Activated naive CD4-positive, alpha-beta T cell treated with anti-CD3 and anti-CD28 coated beads, Interleukin-2, amount 10 ng/mL, durations not matched to agents 7 days and 5 days (primary cell): Measurements from ENCODE around the gene OTOGL.
"Not testable (repeated sequence)": the region's sequence is repeated elsewhere in the genome, so short reads cannot be mapped to it uniquely, and the experiment has no call there.

Experiments
- CTCF ChIA-PET: fragments of 350-600 bp; sonication (Branson Sonifier 250); formaldehyde crosslinking; loops from one replicate; lab custom pipeline; 2021; ENCODE audit warnings: antibody characterized with exemption; lab: Charles Lee
- DNase-seq: peaks from one replicate; pipeline ENCODE4 v3.0.0-alpha.2; 2020
- H3K27ac Mint-ChIP-seq: one replicate; pipeline ENCODE4 v1.8.0; 2021; ENCODE audit warnings: mild to moderate bottlenecking, moderate library complexity, mixed read lengths
- H3K27me3 Mint-ChIP-seq: one replicate; pipeline ENCODE4 v1.8.0; 2021; ENCODE audit warnings: mild to moderate bottlenecking, mixed read lengths
- H3K36me3 Mint-ChIP-seq: one replicate; pipeline ENCODE4 v1.8.0; 2021; ENCODE audit warnings: mixed read lengths
- H3K4me1 Mint-ChIP-seq: one replicate; pipeline ENCODE4 v1.8.0; 2021; ENCODE audit warnings: mixed read lengths
- H3K4me3 Mint-ChIP-seq: one replicate; pipeline ENCODE4 v1.8.0; 2021; ENCODE audit warnings: mild to moderate bottlenecking, moderate library complexity, mixed read lengths
- H3K9me3 Mint-ChIP-seq: one replicate; pipeline ENCODE4 v1.8.0; 2021; ENCODE audit warnings: mixed read lengths

The OTOGL gene

DNA sequence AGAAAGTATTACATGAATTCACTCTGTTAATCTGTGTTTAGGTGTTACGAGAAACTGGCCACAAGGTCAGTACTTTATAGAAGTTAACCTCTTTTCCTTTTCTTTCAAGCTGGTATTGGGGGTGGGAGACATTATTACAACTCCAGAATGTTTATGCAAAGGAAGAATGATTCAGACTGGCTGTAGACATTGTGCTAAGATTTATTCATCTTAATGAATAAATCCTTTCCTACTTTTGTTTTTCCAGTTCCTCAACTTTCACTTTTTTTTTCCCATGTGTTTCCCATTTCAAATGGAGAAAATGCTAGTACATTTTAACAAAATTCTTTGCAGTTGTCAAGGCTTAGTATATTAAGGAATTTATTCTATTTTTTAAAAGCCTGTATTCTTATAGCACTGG is 1.3 kb downstream of the OTOGL start:
- Mint-ChIP-seq H3K27ac (no peak overlapping the region), H3K9me3 (no peaks in the 10 kb centered on the region), H3K27me3 (no peaks in the 10 kb centered on the region), H3K4me3 (no peak overlapping the region), H3K4me1 (no peaks in the 10 kb centered on the region), H3K36me3 (no peaks in the 10 kb centered on the region)
- no peak for DNase-seq
- CTCF ChIA-PET = no interaction called here

DNA sequence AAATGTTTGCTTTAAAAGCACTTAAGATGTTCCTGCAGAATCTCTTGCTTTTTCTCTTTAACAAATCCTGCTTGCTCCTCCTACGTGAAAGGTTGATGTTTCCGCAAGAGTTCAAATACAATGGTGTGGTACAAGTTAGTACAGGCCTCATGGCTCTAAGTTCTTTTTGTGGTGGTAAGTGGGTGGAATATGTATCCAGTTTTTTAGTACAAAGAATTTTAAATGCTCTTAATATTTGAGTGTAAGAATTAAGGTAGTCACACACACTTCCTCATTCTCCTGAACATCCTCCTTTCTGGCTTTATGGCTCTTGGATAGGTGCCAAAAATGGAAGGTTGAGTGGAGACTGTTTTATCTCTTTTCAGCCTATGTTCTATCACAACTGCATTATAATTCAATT is 1.8 kb downstream of the OTOGL start:
- H3K4me1 Mint-ChIP-seq = no peaks in the 10 kb centered on the region
- no peak overlapping the region for H3K4me3 Mint-ChIP-seq
- DNase-seq = no peak
- CTCF ChIA-PET = no interaction called here
- no peak overlapping the region for H3K27ac Mint-ChIP-seq
- no peaks in the 10 kb centered on the region for H3K9me3 Mint-ChIP-seq
- H3K27me3 Mint-ChIP-seq = no peaks in the 10 kb centered on the region
- H3K36me3 Mint-ChIP-seq = no peaks in the 10 kb centered on the region

DNA sequence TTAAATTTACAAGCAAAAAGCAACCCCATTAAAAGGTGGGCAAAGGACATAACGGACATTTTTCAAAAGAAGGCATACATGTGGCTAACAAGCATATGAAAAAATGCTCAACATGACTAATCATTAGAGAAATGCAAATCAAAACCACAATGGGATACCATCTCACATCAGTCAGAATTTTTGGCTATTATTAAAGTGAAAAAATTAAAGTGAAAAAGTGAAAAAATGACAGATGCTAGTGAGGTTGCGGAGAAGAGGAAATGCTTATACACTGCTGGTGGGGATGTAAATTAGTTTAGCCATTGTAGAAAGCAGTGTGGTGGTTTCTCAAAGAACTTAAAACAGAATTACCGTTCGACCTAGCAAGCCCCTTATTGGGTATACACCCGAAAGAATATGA is 7.9 kb downstream of the OTOGL start:
- CTCF ChIA-PET = no interaction called here
- Mint-ChIP-seq H3K4me1 (no peaks in the 10 kb centered on the region), H3K4me3 (no peak overlapping the region), H3K36me3 (no peaks in the 10 kb centered on the region), H3K27ac (no peak overlapping the region), H3K27me3 (no peaks in the 10 kb centered on the region), H3K9me3 (no peaks in the 10 kb centered on the region)
- no peak for DNase-seq

DNA sequence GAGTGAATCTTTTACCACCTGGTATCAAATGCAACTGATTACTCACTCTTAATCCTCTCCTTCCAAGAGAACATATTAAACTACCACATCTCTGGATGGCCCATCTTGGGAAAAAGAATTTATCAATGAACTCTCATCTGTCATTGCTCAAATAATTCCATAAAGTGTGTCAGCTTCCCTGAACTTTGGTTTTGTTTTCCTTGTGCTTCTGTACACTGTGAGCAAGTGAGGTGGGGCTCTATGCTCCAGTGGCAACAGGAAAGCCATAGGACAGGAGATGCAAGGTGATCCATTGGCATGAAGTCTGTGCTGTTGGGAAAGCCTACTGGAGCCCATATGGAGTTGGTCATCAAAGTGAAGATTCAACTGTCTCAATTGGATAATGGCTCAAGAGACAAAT is 17.4 kb downstream of the OTOGL start:
- DNase-seq = no peak
- Mint-ChIP-seq H3K27me3 (no peaks in the 10 kb centered on the region), H3K9me3 (peaks cover 8% of the 10 kb centered on the region), H3K27ac (no peak overlapping the region), H3K4me3 (no peak overlapping the region), H3K4me1 (no peaks in the 10 kb centered on the region), H3K36me3 (no peaks in the 10 kb centered on the region)
- CTCF ChIA-PET = no interaction called here

DNA sequence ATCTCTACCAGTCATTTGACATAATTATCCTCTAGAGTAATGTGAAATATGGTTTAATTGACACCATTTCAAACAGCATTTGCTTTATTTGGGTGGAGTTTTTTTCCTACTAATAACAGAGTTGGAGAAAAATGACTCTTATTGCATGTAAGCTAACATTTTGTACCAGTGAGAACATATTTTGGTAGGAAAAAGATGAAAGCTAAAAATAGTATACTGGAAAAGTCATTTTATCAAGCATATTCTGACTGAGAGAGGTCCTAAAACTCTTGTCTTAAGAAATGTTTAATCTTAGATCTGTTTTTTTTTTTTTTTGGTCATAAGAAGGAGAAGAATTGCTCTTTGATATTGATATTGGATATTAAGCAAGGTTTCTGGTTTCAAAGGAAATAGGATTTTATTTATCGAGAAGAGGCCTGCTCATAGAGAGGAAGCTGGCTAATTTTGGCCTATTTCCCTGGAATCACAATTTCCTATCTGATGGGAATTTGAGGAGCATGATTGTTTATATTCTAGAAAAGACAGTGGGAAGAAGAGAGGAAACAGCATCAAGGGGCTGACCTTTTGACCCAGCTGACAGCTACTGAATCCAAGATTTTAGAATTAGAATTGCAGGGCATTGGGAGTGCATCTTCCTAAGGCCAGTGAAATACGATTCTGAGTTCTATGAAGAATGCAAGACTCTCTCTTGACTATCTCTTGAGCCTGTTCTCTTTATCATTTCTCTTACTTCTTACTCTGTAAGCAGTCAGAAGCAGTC is 19.4 kb downstream of the OTOGL start:
- no peak overlapping the region for H3K4me3 Mint-ChIP-seq
- no peaks in the 10 kb centered on the region for H3K4me1 Mint-ChIP-seq
- H3K27ac Mint-ChIP-seq = no peak overlapping the region
- no peaks in the 10 kb centered on the region for H3K27me3 Mint-ChIP-seq
- CTCF ChIA-PET = no interaction called here
- DNase-seq = no peak
- H3K36me3 Mint-ChIP-seq = no peaks in the 10 kb centered on the region
- no peaks in the 10 kb centered on the region for H3K9me3 Mint-ChIP-seq

DNA sequence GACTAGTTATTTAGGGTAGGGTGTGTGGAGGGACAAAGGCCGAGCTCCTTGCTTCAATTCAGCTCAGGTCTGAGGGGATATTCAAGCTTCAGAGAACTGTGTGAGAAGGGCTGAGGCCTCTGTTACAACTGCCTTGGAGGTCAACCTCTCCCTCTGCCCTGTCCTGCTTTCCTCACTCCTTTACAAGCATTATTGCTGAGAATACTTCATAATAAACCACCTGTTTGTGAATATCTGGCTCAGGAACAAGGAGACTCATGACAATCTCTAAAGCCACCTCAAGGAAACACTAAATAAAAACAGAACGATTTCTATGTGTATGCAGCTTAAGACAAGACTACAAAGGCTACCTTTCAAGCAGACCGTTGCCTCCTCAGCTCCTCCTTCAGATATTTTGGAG is 21.7 kb downstream of the OTOGL start:
- no peak for DNase-seq
- H3K4me3 Mint-ChIP-seq = no peak overlapping the region
- no peaks in the 10 kb centered on the region for H3K4me1 Mint-ChIP-seq
- H3K27me3 Mint-ChIP-seq = no peaks in the 10 kb centered on the region
- CTCF ChIA-PET = no interaction called here
- H3K9me3 Mint-ChIP-seq = no peaks in the 10 kb centered on the region
- no peak overlapping the region for H3K27ac Mint-ChIP-seq
- H3K36me3 Mint-ChIP-seq = no peaks in the 10 kb centered on the region

DNA sequence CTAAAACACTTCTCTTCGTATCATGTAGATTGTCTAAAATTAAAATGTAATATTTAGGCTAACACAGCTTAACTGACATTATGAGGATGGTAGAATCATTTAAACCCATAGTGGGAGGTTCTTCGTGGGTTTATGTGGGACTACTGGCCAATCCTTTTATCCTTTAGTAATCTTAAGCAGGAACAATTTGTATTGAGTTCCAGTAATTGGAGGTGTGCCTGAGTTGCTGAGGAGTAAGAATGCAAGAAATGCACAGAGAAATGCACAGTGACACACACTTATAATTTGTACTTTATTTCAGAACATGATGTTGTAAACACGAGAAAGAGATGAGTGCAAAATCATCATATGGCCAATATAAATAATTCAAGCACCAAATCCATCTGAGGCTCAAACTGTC is 22.3 kb downstream of the OTOGL start:
- CTCF ChIA-PET = no interaction called here
- Mint-ChIP-seq H3K4me3 (no peak overlapping the region), H3K4me1 (no peaks in the 10 kb centered on the region), H3K27me3 (no peaks in the 10 kb centered on the region), H3K27ac (no peak overlapping the region), H3K9me3 (no peaks in the 10 kb centered on the region), H3K36me3 (no peaks in the 10 kb centered on the region)
- DNase-seq = no peak

DNA sequence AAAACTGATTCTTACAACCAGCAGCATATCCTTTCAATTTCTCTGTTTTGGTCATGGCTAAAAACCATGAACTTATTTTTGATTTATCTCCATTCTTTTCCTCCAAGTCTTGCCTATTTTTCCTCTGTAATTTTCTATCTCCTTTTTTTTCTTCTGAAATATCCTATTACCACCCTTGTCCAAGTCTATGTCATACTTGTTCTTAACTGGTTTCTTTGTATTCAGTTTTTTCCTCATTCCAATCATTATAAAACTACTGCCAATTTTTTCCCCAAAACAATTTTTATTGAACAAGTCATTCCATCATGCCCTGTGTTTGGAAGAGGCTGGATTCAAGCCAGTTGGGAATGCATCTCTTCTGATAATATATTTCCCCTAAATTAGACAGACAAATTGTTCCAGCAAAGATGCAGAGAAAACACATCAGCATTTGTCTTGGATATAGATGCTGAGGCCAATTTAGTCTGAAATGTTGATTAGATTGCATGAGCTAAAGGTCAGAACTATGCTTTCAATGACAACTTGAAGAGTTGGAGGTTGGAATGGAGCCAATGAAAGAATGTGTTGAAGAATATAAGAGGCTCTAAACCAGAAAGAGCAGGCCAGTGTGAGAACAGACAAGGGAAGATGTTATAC is 30.7 kb downstream of the OTOGL start:
- Mint-ChIP-seq H3K9me3 (peaks cover 3% of the 10 kb centered on the region), H3K36me3 (no peaks in the 10 kb centered on the region)

DNA sequence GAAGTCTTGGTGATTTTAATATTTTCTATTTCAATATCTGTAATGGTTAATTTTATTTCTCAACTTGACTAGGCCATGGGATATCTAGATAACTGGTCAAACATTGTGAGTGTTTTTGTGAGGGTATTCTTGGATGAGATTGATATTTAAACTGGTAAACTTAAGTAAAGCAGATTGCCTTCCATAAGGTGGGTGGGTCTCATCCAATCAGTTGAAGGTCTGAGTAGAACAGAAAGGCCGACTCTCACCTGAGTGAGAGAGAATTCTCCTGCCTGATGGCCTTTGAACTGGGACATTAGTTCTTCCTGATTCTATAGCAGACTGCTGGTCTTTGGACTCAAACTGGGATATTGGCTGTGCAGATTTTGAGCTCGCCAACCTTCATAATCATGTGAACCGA is 36.3 kb downstream of the OTOGL start:
- Mint-ChIP-seq H3K4me1 (no peaks in the 10 kb centered on the region), H3K27ac (no peak overlapping the region), H3K27me3 (no peaks in the 10 kb centered on the region), H3K36me3 (no peaks in the 10 kb centered on the region), H3K4me3 (no peak overlapping the region), H3K9me3 (no peaks in the 10 kb centered on the region)
- no peak for DNase-seq
- CTCF ChIA-PET = no interaction called here

More for the DNA sequence above, 30.7 kb downstream of the OTOGL start:
- Mint-ChIP-seq H3K27ac (no peak overlapping the region), H3K27me3 (no peaks in the 10 kb centered on the region), H3K4me3 (no peak overlapping the region), H3K4me1 (no peaks in the 10 kb centered on the region)
- DNase-seq = no peak
- CTCF ChIA-PET = no interaction called here

DNA sequence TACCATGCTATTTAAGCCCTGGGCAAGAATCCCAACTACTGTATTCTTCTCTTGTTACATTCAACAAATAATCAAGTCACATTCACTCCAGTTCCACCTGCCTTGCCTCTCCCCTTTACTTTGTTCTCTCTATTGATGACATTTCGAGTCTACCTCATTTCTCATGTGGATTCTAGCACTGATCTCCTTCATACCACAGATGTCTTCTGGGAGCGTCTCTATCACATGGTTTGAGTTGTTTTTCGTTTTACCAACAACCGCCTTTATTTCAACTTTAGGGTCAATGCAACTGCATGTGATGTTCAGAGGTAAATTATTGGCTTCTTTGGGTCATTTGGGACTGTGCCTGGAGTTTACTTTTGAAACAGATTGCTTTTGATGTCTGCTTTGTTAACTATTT is 40.7 kb downstream of the OTOGL start:
- Mint-ChIP-seq H3K4me3 (no peak overlapping the region), H3K36me3 (no peaks in the 10 kb centered on the region), H3K9me3 (no peaks in the 10 kb centered on the region), H3K27ac (no peak overlapping the region), H3K27me3 (peaks cover 3% of the 10 kb centered on the region), H3K4me1 (no peaks in the 10 kb centered on the region)
- no peak for DNase-seq
- CTCF ChIA-PET = no interaction called here

DNA sequence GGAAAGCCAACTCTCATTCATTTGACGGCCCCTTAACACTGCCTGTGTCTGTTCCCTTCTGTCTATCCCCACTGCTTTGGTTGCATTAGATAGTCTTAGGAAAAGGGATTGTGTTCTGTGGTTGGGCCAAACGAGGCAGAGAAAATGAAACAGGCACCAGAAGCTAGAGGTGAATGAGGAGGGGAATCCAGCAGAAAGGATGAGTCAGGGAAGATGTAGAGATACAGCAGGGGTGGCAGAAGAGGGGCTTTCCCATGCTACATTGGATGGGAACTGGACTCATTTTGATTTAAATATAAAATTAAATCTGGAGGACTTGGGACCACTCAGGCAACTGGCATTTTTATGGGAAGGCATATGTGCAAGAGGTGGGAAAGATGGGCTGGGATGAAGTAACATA is 43.3 kb downstream of the OTOGL start:
- no peak for DNase-seq
- CTCF ChIA-PET = no interaction called here
- Mint-ChIP-seq H3K4me1 (no peaks in the 10 kb centered on the region), H3K27me3 (peaks cover 3% of the 10 kb centered on the region), H3K9me3 (no peaks in the 10 kb centered on the region), H3K36me3 (no peaks in the 10 kb centered on the region), H3K4me3 (no peak overlapping the region), H3K27ac (no peak overlapping the region)

DNA sequence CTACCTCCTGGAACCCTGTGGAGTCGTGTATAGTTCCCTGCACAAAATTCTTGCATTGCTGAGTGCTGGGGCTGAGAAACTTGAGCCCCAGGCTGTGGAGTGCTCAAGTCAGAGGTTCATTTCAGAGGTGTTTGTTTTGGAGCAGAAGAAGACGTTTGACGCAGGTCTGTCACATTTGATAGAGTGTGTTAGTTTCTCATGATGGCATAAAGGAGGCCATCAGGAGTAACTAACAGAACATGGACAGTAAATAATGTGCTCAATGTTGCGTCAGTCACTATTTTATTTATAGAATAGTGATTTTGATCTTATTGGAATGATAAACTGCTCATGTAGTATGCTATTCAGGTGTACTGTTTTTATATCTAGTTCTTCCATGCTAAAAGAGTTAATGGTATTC is 44.2 kb downstream of the OTOGL start:
- no peaks in the 10 kb centered on the region for H3K36me3 Mint-ChIP-seq
- no peaks in the 10 kb centered on the region for H3K9me3 Mint-ChIP-seq
- no peak overlapping the region for H3K27ac Mint-ChIP-seq
- CTCF ChIA-PET = no interaction called here
- no peak overlapping the region for H3K4me3 Mint-ChIP-seq
- no peak for DNase-seq
- H3K4me1 Mint-ChIP-seq = no peaks in the 10 kb centered on the region
- peaks cover 3% of the 10 kb centered on the region for H3K27me3 Mint-ChIP-seq

DNA sequence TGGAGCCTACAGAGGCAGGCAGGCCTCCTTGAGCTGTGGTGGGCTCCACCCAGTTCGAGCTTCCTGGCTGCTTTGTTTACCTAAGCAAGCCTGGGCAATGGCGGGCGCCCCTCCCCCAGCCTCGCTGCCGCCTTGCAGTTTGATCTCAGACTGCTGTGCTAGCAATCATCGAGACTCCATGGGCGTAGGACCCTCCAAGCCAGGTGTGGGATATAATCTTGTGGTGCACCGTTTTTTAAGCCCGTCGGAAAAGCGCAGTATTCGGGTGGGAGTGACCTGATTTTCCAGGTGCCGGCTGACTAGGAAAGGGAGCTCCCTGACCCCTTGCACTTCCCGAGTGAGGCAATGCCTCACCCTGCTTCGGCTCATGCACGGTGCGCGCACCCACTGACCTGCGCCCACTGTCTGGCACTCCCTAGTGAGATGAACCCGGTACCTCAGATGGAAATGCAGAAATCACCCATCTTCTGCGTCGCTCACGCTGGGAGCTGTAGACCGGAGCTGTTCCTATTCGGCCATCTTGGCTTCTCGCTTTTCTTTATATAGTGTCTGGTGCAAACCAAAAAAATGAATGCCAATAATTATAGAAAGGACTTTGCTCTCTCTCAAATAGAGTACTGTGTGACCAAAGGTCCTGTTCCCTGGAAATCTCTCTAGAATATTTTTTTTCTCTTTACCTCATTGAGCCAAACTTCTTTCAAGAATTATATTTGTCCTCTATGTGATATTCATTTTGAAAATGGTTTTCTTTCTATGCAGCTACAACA is 50.4 kb downstream of the OTOGL start:
- CTCF ChIA-PET = interaction anchor here (1.3 kb wide), 1 partner anchor 16 kb away, joined by 3 read pairs; no protein-coding TSS in a partner anchor
- not testable (repeated sequence) for H3K9me3 Mint-ChIP-seq, H3K27me3 Mint-ChIP-seq, H3K27ac Mint-ChIP-seq, DNase-seq, H3K4me3 Mint-ChIP-seq, H3K4me1 Mint-ChIP-seq, H3K36me3 Mint-ChIP-seq

DNA sequence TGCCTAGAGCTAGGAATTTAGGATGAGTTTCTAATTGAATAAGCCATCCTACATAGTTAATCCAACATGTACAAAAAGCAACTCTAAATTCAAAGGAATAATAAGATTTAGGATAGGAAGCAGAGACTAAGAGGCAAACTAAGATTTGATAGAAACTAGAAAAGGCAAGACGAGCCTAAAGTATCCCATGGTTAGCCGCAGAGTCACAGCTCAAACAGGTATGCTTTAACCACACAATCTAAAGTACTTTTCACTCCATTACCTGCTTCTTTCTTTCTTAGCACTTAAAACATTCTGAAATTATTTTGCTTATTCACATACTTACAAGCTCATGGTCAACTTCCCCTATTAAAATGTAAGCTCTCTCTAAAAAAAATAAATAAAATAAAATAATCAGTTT is 51.8 kb downstream of the OTOGL start:
- CTCF ChIA-PET = interaction anchor here (1.3 kb wide), 1 partner anchor 18 kb away, joined by 3 read pairs; no protein-coding TSS in a partner anchor
- H3K4me3 Mint-ChIP-seq = no peak overlapping the region
- H3K27me3 Mint-ChIP-seq = no peaks in the 10 kb centered on the region
- DNase-seq = no peak
- peaks cover 1% of the 10 kb centered on the region for H3K9me3 Mint-ChIP-seq
- peaks cover 4% of the 10 kb centered on the region for H3K4me1 Mint-ChIP-seq
- no peaks in the 10 kb centered on the region for H3K36me3 Mint-ChIP-seq
- no peak overlapping the region for H3K27ac Mint-ChIP-seq

DNA sequence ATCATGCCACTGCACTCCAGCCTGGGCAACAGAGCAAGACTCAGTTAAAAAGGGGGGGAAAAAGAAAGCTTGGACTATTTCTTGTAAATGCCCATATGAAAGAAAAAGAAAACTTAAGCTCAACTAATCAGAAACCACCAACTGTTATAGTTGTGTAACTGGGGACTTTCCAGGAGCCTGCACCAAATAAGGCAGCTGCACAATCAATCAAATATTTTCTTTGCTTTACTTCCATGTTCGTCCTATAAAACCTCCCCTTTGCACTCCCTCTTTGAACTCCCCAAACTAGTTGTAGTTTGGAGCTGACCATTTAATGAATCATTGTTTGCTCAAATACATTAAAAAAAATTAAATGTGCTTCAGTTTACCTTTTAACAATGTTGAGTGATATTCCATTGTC is 54.9 kb downstream of the OTOGL start:
- CTCF ChIA-PET = no interaction called here

More for the DNA sequence above, 54.9 kb downstream of the OTOGL start:
- H3K27me3 Mint-ChIP-seq = no peaks in the 10 kb centered on the region
- no peak overlapping the region for H3K27ac Mint-ChIP-seq
- no peak overlapping the region for H3K4me3 Mint-ChIP-seq
- peaks cover 1% of the 10 kb centered on the region for H3K9me3 Mint-ChIP-seq
- DNase-seq = no peak
- H3K4me1 Mint-ChIP-seq = peaks cover 4% of the 10 kb centered on the region
- no peaks in the 10 kb centered on the region for H3K36me3 Mint-ChIP-seq
